Measurements from ENCODE around the gene TMEM266.

Gene TMEM266

GRCh38 chr15:76134537-76134936 lies 74.8 kb downstream of the TMEM266 start:
- DNase-seq = no peak

GRCh38 chr15:76135516-76135915 lies 75.7 kb downstream of the TMEM266 start:
- DNase-seq = no peak

- no peak for DNase-seq
Measured at GRCh38 chr15:76138436-76138835, 78.7 kb downstream of the TMEM266 start.

GRCh38 chr15:76139368-76140073 lies 79.7 kb downstream of the TMEM266 start:
- DNase-seq = peak; percentile 54 to 72

GRCh38 chr15:76140074-76140464 lies 80.3 kb downstream of the TMEM266 start:
- DNase-seq = no peak

GRCh38 chr15:76146812-76147211 lies 87.0 kb downstream of the TMEM266 start:
- no peak for DNase-seq

- peak; percentile 41 to 65 for DNase-seq
Measured at GRCh38 chr15:76147906-76148570, 88.3 kb downstream of the TMEM266 start.

GRCh38 chr15:76149291-76149915 lies 89.6 kb downstream of the TMEM266 start:
- no peak for DNase-seq

- DNase-seq = no peak
Measured at GRCh38 chr15:76150513-76150912, 90.7 kb downstream of the TMEM266 start.

GRCh38 chr15:76150971-76151598 lies 91.3 kb downstream of the TMEM266 start:
- DNase-seq = peak; percentile 63 to 77

- DNase-seq = no peak
Measured at GRCh38 chr15:76151599-76151974, 91.8 kb downstream of the TMEM266 start.

- DNase-seq = no peak
Measured at GRCh38 chr15:76152197-76152596, 92.4 kb downstream of the TMEM266 start.

- no peak for DNase-seq
Measured at GRCh38 chr15:76153241-76154197, 93.7 kb downstream of the TMEM266 start.

- no peak for DNase-seq
Measured at GRCh38 chr15:76155731-76156130, 95.9 kb downstream of the TMEM266 start.

- DNase-seq = no peak
Measured at GRCh38 chr15:76158226-76158625, 98.4 kb downstream of the TMEM266 start.

GRCh38 chr15:76158815-76159214 lies 99.0 kb downstream of the TMEM266 start:
- DNase-seq = no peak

GRCh38 chr15:76159282-76159681 lies 99.5 kb downstream of the TMEM266 start:
- DNase-seq = no peak

- DNase-seq = no peak
Measured at GRCh38 chr15:76160426-76161152, 100.8 kb downstream of the TMEM266 start.

GRCh38 chr15:76161153-76162035 lies 101.6 kb downstream of the TMEM266 start:
- no peak for DNase-seq

GRCh38 chr15:76162036-76162398 lies 102.2 kb downstream of the TMEM266 start:
- DNase-seq = no peak
